A549 (cell line): ENCODE results near the gene RSAD1. TPM values are rescaled to one million over a fixed set of nuclear protein-coding genes. Genes with fewer than 3 reads are reported as not detected.

ENCODE experiments used
- ATAC-seq, 2 experiments: fragments of 200-7000 bp in 1 of 2; fragments of >200 bp in 1 of 2; cut with Nextera tagmentation in 1 of 2; cut with Tn5 transposase in 1 of 2; 3 replicates each; pipeline versions ENCODE4 v1.8.0 to v1.9.1; 2018 to 2020; ENCODE audit warnings: mild to moderate bottlenecking in 1 of 2, moderate library complexity in 1 of 2
- CTCF ChIA-PET: fragments of 300-600 bp; sonication (Branson Sonifier 250); formaldehyde crosslinking; extraction: SDS; loops from one replicate; lab custom pipeline; 2021; ENCODE audit warnings: antibody characterized with exemption, inconsistent platforms; lab: Yijun Ruan, JAX
- POLR2A ChIA-PET: fragments of 350-600 bp; formaldehyde crosslinking; extraction: SDS; loops from one replicate; lab custom pipeline; 2021; ENCODE audit warnings: antibody characterized with exemption, inconsistent platforms; lab: Yijun Ruan, JAX
- DNase-seq, 2 experiments: peaks; one replicate each; pipeline versions ENCODE4 v3.0.0 to v3.0.0-alpha.2; 2011 to 2016; ENCODE audit warnings: low read depth in 1 of 2, low spot score in 1 of 2
- FAIRE-seq: peaks from 2 replicates; lab custom pipeline; 2011; peaks lifted over from hg19 to GRCh38; lab: Jason Lieb, UNC
- H3K27ac ChIP-seq, 2 experiments: fragments of >200 bp; sonication (Bioruptor Twin); formaldehyde crosslinking; 3 replicates each; pipeline ENCODE4 v1.5.1; 2016 to 2017
- H3K4me1 ChIP-seq: fragments of >200 bp; sonication (Bioruptor Twin); formaldehyde crosslinking; 3 replicates; pipeline ENCODE4 v1.6.1; 2016
- H3K4me2 ChIP-seq: fragments of >200 bp; sonication (Bioruptor Twin); formaldehyde crosslinking; 3 replicates; pipeline ENCODE4 v1.6.1; 2016
- H3K4me3 ChIP-seq: fragments of >200 bp; sonication (Bioruptor Twin); formaldehyde crosslinking; 3 replicates; pipeline ENCODE4 v1.5.1; 2016
- H3K9me3 ChIP-seq: fragments of >200 bp; sonication (Bioruptor Twin); formaldehyde crosslinking; 3 replicates; pipeline ENCODE4 v1.6.1; 2016
- BHLHE40 ChIP-seq: IDR thresholded peaks from 2 replicates; pipeline ENCODE4 v1.6.1; 2012; ENCODE audit warnings: low read depth, low read length, inconsistent platforms
- CHD2 ChIP-seq: fragments of 150-350 bp; IDR thresholded peaks from 2 replicates; pipeline ENCODE4 v1.6.1; 2014; ENCODE audit warnings: low read length; ENCODE audit not compliant: partially characterized antibody
- EHMT2 ChIP-seq: fragments of 200-600 bp; sonication (generic); IDR thresholded peaks from 2 replicates; pipeline ENCODE4 v1.6.1; 2016; ENCODE audit warnings: antibody characterized with exemption, low read depth, mild to moderate bottlenecking, moderate library complexity
- ELK1 ChIP-seq: fragments of 150-350 bp; IDR thresholded peaks from 2 replicates; pipeline ENCODE4 v1.6.1; 2014; ENCODE audit warnings: low read depth, mild to moderate bottlenecking, low read length
- ESRRA ChIP-seq: fragments of 150-350 bp; IDR thresholded peaks from 2 replicates; pipeline ENCODE4 v1.6.1; 2014; ENCODE audit warnings: mild to moderate bottlenecking, low read length, borderline replicate concordance
- FOSL2 ChIP-seq, 2 experiments: fragments of 450-650 bp in 1 of 2; fragments of >200 bp in 1 of 2; sonication (Bioruptor Twin) in 1 of 2; formaldehyde crosslinking; IDR thresholded peaks; 2 replicates each; pipeline versions ENCODE4 v1.5.0 to v1.6.1; 2016 to 2020; ENCODE audit warnings: mild to moderate bottlenecking in 1 of 2, moderate library complexity in 1 of 2
- FOXS1 ChIP-seq: fragments of 250-450 bp; sonication (Bioruptor Pico); IDR thresholded peaks from 2 replicates; pipeline ENCODE4 v1.5.0; 2020; ENCODE audit warnings: mild to moderate bottlenecking, moderate library complexity
- GATA3 ChIP-seq: IDR thresholded peaks from 2 replicates; pipeline ENCODE4 v1.6.1; 2012; ENCODE audit warnings: borderline replicate concordance
- HDAC2 ChIP-seq: fragments of 200-600 bp; sonication (generic); IDR thresholded peaks from 2 replicates; pipeline ENCODE4 v1.6.1; 2016
- HMGXB4 ChIP-seq: fragments of 250-450 bp; sonication (Bioruptor Pico); IDR thresholded peaks from 2 replicates; pipeline ENCODE4 v1.5.0; 2021; ENCODE audit warnings: mild to moderate bottlenecking, moderate library complexity, borderline replicate concordance
- HOXA7 ChIP-seq: fragments of 250-450 bp; sonication (Bioruptor Pico); IDR thresholded peaks from 2 replicates; pipeline ENCODE4 v1.5.0; 2020; ENCODE audit warnings: mild to moderate bottlenecking, moderate library complexity
- HOXB5 ChIP-seq: fragments of 250-450 bp; sonication (Bioruptor Pico); IDR thresholded peaks from 2 replicates; pipeline ENCODE4 v1.5.0; 2020; ENCODE audit warnings: mild to moderate bottlenecking, moderate library complexity
- JUN ChIP-seq, 2 experiments: fragments of >200 bp; sonication (Bioruptor Twin); formaldehyde crosslinking; IDR thresholded peaks; 2 replicates in 1 of 2; 3 replicates in 1 of 2; pipeline ENCODE4 v1.6.1; 2016 to 2017
- KDM1A ChIP-seq: fragments of 200-600 bp; sonication (generic); IDR thresholded peaks from 2 replicates; pipeline ENCODE4 v1.6.1; 2016; ENCODE audit warnings: low read depth, mild to moderate bottlenecking
- NR3C1 ChIP-seq: fragments of >200 bp; sonication (Bioruptor Twin); formaldehyde crosslinking; IDR thresholded peaks from 3 replicates; pipeline ENCODE4 v1.6.1; 2017
- PBX3 ChIP-seq: IDR thresholded peaks from 2 replicates; pipeline ENCODE4 v1.6.1; 2012
- PHF8 ChIP-seq: fragments of 200-600 bp; sonication (generic); IDR thresholded peaks from 2 replicates; pipeline ENCODE4 v1.6.1; 2016; ENCODE audit warnings: low read depth, mild to moderate bottlenecking, antibody characterized with exemption, moderate library complexity, borderline replicate concordance
- POLR2A ChIP-seq: IDR thresholded peaks from 2 replicates; pipeline ENCODE4 v1.6.1; 2012; ENCODE audit warnings: mild to moderate bottlenecking, low read length
- REST ChIP-seq: fragments of 200-600 bp; sonication (generic); IDR thresholded peaks from 2 replicates; pipeline ENCODE4 v1.6.1; 2016; ENCODE audit warnings: antibody characterized with exemption, mild to moderate bottlenecking, moderate library complexity
- ZC3H11A ChIP-seq: fragments of 450-650 bp; IDR thresholded peaks from 2 replicates; pipeline ENCODE4 v1.6.1; 2014; ENCODE audit warnings: antibody characterized with exemption, mild to moderate bottlenecking
- ZSCAN20 ChIP-seq: fragments of 250-450 bp; sonication (Bioruptor Pico); IDR thresholded peaks from 2 replicates; pipeline ENCODE4 v1.8.0; 2022; ENCODE audit warnings: mild to moderate bottlenecking, moderate library complexity
- WGBS: methylation state at CpG from one replicate; pipeline ENCODE4 v1.1.6; 2017; ENCODE audit errors: missing lambda C conversion rate; 5-methylcytosine and 5-hydroxymethylcytosine counted together
- polyA plus RNA-seq, 4 experiments: library from polyadenylated mRNA; depleted of rRNA in 3 of 4; stranded (reverse); fragments of >200 nt; fragmentation: RNase III in 1 of 4; extraction: RNeasy Plus Mini Kit Qiagen cat#74134 plus additional on column Dnase treatment in 1 of 4; gene quantifications; 2 replicates in 3 of 4; 3 replicates in 1 of 4; pipeline ENCODE4 v1.2.3, GENCODE V29; 2011 to 2017

The RSAD1 gene
- polyA plus RNA-seq, 2 of the 4 experiments (the other 2 are of a cell fraction): 38.2 to 42.0 TPM

- Histone ChIP-seq H3K4me1 (peaks cover 12% of the 10 kb centered on the region; the same call in 1 of the 3 replicates), H3K4me3 (no peak overlapping the region), H3K4me2 (peak overlapping the region; percentile 8; the same call in 1 of the 3 replicates), H3K9me3 (no peaks in the 10 kb centered on the region), H3K27ac (0 out of 6 replicates have a peak overlapping the region, but pooled peaks of 1 of the 2 experiments have one; percentile 19)
- TF ChIP-seq FOXS1 (CRISPR knock-in tag): no peak
- no peak for TF ChIP-seq HDAC2
- no peak for TF ChIP-seq ZSCAN20 (CRISPR knock-in tag)
- no peak for TF ChIP-seq EHMT2
- TF ChIP-seq ZC3H11A: no peak
- no peak for TF ChIP-seq PBX3
- no peak for TF ChIP-seq ELK1
- ChIA-PET CTCF (interaction anchor here (1.1 to 4.4 kb wide), 7 partner anchors 10 to 301 kb away, joined by 3 to 28 read pairs (median 5); partner anchors contain the start of gene RSAD1), POLR2A (no interaction called here)
- WGBS: 94% methylated on average over 6 of the region's 6 CpGs
- no peak for DNase-seq
- no peak for ATAC-seq
- no peak for FAIRE-seq
These were observed 36.5 kb downstream of the RSAD1 start for GRCh38 chr17:50514936-50515702.

- 83% methylated on average over 4 of the region's 4 CpGs for WGBS
- peaks cover 9% of the 10 kb centered on the region; the same call in 1 of the 3 replicates for H3K4me1 ChIP-seq
- no peak overlapping the region for H3K4me3 ChIP-seq
- TF ChIP-seq REST (no peak), ESRRA (no peak), ELK1 (no peak)
- TF ChIP-seq, all 56 proteins: peak for 0
- Histone ChIP-seq H3K9me3 (no peaks in the 10 kb centered on the region), H3K27ac (no peak overlapping the region), H3K4me2 (no peak overlapping the region)
- ChIA-PET POLR2A (no interaction called here), CTCF (interaction anchor here (1.0 to 4.4 kb wide), 7 partner anchors 10 to 336 kb away, joined by 3 to 28 read pairs (median 4); no protein-coding TSS in a partner anchor)
- DNase-seq (no peak), ATAC-seq (0 out of 6 replicates have a peak, but pooled peaks of 1 of the 2 experiments have one; percentile 13), FAIRE-seq (no peak)
These were observed 38.4 kb downstream of the RSAD1 start for GRCh38 chr17:50517011-50517410.

GRCh38 chr17:50517504-50518383, 39.1 kb downstream of the RSAD1 start:
- DNase-seq: no peak
- ATAC-seq: peak; percentile 19; a peak in 3 of 6 replicates
- Histone ChIP-seq H3K27ac (no peak overlapping the region), H3K4me3 (no peak overlapping the region), H3K4me1 (peaks cover 9% of the 10 kb centered on the region; the same call in 1 of the 3 replicates), H3K4me2 (no peak overlapping the region), H3K9me3 (no peaks in the 10 kb centered on the region)
- WGBS: 63% methylated on average over 8 of the region's 8 CpGs
- no peak for FAIRE-seq
- ChIA-PET POLR2A (no interaction called here), CTCF (interaction anchor here (1.1 to 4.4 kb wide), 7 partner anchors 10 to 335 kb away, joined by 3 to 28 read pairs (median 5); no protein-coding TSS in a partner anchor)
- TF ChIP-seq NR3C1 (no peak), PHF8 (no peak), HOXB5 (CRISPR knock-in tag) (no peak), BHLHE40 (no peak), JUN (IDR thresholded peaks at IDR 0.05) (no peak), POLR2A (no peak), HOXA7 (CRISPR knock-in tag) (no peak), CHD2 (no peak), FOSL2 (IDR thresholded peaks at IDR 0.05) (no peak), FOSL2 (CRISPR knock-in tag; IDR thresholded peaks at IDR 0.05) (no peak), GATA3 (no peak), KDM1A (no peak), ZSCAN20 (CRISPR knock-in tag) (no peak), HMGXB4 (CRISPR knock-in tag) (no peak)
